ENCODE results near the gene ARHGEF7.

Gene ARHGEF7

DNA sequence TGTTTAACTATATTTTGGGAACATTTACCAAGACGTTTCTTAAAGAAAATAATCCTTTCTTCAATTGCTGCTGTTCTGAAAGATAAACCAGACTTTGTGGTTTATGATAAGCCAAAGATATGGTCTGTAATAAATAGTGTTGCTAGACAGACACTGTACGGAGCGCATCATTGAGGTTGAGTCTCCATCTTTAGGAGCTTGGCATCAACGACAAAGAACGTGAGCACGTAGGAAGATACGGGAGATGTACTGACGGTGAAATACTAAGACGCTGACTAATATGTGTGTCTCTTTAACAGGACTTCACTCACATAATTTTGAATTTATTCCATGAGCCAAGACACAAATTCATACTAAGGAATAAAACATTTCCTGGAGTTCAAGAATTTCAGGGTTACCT lies 221.6 kb downstream of the ARHGEF7 start:
- no peak for TF ChIP-seq ZFX (IDR thresholded peaks at IDR 0.05)
- TF ChIP-seq, protein P1, sequence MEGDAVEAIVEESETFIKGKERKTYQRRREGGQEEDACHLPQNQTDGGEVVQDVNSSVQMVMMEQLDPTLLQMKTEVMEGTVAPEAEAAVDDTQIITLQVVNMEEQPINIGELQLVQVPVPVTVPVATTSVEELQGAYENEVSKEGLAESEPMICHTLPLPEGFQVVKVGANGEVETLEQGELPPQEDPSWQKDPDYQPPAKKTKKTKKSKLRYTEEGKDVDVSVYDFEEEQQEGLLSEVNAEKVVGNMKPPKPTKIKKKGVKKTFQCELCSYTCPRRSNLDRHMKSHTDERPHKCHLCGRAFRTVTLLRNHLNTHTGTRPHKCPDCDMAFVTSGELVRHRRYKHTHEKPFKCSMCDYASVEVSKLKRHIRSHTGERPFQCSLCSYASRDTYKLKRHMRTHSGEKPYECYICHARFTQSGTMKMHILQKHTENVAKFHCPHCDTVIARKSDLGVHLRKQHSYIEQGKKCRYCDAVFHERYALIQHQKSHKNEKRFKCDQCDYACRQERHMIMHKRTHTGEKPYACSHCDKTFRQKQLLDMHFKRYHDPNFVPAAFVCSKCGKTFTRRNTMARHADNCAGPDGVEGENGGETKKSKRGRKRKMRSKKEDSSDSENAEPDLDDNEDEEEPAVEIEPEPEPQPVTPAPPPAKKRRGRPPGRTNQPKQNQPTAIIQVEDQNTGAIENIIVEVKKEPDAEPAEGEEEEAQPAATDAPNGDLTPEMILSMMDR (conservative IDR thresholded peaks at IDR 0.05) = no peak
- no peak overlapping the region for H3K27ac ChIP-seq

DNA sequence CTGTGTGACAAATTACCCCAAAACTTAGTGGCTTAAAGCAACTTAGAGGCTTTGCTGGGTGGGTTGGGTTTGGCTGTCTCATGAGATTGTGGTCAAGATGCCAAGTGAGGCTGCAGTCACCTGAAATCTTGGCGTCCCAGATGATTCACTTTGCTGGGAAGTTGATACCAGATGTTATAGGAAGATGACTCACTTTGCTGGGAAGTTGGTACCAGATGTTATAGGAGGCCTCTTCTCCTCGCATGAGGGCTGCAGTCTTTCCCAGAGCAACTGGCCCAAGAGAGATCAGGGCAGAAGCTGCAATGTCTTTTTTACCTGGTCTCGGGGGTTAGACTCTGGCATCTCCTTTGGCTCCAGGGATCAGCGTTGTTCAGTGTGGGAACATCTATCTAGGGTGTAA lies 222.1 kb downstream of the ARHGEF7 start:
- TF ChIP-seq, protein P1 (conservative IDR thresholded peaks at IDR 0.05) = no peak
- TF ChIP-seq ZFX (IDR thresholded peaks at IDR 0.05) = no peak
- no peak overlapping the region for H3K27ac ChIP-seq

DNA sequence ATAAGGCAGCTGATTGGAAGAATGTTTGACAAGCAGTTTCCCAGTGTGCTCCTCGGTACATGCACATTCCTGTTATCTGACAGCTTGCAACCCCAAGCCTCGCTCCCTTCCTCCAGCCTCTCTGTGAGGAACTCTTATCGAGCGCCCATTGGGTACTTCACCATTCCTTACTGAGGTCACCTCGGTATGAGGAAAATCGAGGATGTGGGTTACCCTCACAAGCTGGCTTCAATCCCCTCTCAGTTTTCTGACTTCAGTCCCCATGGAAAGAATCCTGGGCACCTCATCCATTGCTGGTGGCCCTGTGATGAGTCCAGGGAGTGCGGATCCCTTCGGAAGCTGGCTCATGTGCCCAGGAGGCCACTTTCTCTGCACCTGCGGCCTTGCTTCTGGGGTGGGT lies 222.6 kb downstream of the ARHGEF7 start:
- no peak overlapping the region for H3K27ac ChIP-seq
- TF ChIP-seq, protein P1 (conservative IDR thresholded peaks at IDR 0.05) = no peak
- TF ChIP-seq ZFX (IDR thresholded peaks at IDR 0.05) = no peak

DNA sequence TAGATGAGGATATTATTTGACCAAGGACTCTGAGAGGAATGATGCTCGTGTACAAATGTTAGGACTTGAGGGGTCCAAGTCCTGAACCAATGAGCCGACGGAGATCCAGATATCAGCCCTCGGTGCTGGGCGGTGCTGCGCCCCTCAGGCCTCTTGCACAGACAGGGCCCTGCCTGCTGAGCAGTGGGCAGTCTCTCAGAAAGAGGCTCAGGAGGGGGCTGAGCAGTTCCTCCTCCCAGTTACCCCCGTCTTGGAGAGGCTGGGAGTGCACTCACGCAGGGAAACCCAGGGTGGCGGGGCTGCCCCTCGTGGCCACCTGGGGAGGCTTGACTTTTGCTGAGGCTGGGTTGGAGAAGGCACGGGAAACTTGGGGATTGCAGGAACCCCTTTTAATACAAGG lies 223.7 kb downstream of the ARHGEF7 start:
- H3K27ac ChIP-seq = no peak overlapping the region
- TF ChIP-seq ZFX (IDR thresholded peaks at IDR 0.05) = no peak
- TF ChIP-seq, protein P1 (conservative IDR thresholded peaks at IDR 0.05) = no peak

DNA sequence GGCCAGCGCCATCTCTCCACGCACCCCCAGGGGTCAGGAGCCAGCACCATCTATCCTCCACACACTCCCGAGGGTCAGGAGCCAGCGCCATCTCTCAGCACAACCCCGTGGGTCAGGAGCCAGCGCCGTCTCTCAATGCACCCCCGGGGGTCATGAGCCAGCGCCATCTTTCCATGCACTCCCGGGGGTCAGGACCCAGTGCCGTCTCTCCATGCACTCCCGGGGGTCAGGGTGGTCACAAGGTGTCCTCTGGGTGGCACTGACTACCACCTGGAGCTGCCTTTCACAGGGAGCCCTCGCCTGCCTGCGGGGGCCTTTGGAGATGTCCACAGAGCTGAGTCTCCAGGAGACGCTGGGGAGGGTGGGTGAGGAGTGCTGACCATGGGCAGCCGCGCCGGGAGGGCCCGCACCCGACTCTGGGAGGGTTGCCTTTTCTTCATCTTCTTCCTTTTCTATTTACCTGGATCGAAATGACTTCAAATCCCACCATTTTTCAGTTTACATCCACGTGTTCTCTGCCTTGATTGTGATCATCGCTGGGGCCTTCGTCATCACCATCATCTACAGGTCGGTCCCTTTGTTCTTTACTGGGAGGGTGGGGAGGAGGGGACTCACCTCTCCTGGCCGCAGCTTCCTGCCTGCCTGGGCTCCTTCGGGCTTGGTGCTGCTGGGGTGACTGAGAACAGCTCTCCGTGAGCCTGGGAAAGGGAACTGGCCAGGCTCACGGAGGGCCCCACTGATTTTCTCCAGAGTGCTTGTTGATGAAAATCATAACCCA lies 224.4 kb downstream of the ARHGEF7 start:
- no peak for TF ChIP-seq ZFX (IDR thresholded peaks at IDR 0.05)
- TF ChIP-seq, protein P1 (conservative IDR thresholded peaks at IDR 0.05) = no peak
- H3K27ac ChIP-seq = no peak overlapping the region

DNA sequence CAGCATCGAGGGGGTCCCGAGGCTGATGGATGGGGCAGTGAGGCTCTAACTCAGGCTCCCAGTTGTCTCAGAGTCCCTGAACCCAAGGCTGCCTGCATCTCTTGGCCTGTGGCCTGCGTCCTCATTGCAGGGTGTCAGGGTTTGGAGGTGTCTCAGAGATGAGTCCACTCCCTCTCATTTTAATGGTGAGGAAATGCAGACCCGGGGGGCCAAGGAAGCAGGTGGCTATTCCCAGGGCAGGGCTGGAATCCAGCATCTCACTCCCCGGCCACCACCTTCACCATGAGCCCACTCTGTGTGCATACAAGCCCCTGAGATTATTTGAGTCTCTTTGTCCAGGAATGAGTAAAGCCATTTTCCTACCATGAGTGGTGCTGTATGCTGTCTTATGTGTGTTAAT lies 226.8 kb downstream of the ARHGEF7 start:
- TF ChIP-seq, protein P1 (conservative IDR thresholded peaks at IDR 0.05) = no peak
- no peak for TF ChIP-seq ZFX (IDR thresholded peaks at IDR 0.05)
- no peak overlapping the region for H3K27ac ChIP-seq

DNA sequence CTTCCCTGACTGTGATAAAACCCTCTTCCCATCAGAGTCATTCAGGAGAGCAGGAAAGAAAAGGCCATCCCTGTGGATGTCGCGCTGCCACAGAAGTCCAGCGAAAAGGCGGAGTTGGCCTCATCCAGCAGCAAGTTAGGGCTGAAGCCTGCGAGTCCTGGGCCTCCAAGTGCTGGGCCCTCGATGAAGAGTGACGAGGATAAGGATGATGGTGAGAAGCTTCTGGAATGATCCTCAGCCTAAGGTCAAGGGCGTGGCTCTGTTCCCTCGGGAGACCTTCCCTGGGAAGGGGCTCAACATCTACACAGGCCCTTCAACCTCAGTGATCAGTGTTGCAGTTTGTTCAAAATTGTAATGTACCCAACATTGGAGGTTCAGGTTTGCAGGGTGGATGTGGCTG lies 227.6 kb downstream of the ARHGEF7 start:
- TF ChIP-seq, protein P1 (conservative IDR thresholded peaks at IDR 0.05) = no peak
- no peak for TF ChIP-seq ZFX (IDR thresholded peaks at IDR 0.05)

More for the DNA sequence above, 227.6 kb downstream of the ARHGEF7 start:
- no peak overlapping the region for H3K27ac ChIP-seq

Data from C4-2B (cell line).